CD14-positive monocyte (primary cell): ENCODE data around the gene ABCD2. TPM values are rescaled to one million over a fixed set of nuclear protein-coding genes. Genes with fewer than 3 reads are reported as not detected.

Experiments
- DNase-seq, 3 donors: peaks; one replicate each; pipeline ENCODE4 v3.0.0-alpha.2; 2011 to 2022
- H2AFZ ChIP-seq: 2 replicates; pipeline ENCODE4 v1.6.0; 2012; ENCODE audit warnings: mild to moderate bottlenecking, low read depth, low read length, inconsistent platforms; ENCODE audit not compliant: insufficient read depth, poor library complexity, severe bottlenecking
- H3K27ac ChIP-seq, 2 donors: 1 replicate in 1 of 2; 2 replicates in 1 of 2; pipeline ENCODE4 v1.5.1; 2012 to 2013; ENCODE audit warnings: low read length in 2 of 2, control low read depth in 1 of 2, inconsistent platforms in 1 of 2, low read depth in 1 of 2, mild to moderate bottlenecking in 1 of 2
- H3K27me3 ChIP-seq, 2 donors: one replicate each; pipeline versions ENCODE4 v1.6.0 to v1.6.1; 2011 to 2013; ENCODE audit warnings: low read length in 2 of 2; ENCODE audit not compliant: control insufficient read depth in 2 of 2, insufficient read depth in 2 of 2
- H3K36me3 ChIP-seq, 2 donors: replicated peaks in 1 of 2; 1 replicate in 1 of 2; 2 replicates in 1 of 2; pipeline versions ENCODE4 v1.5.1 to v1.6.1; 2012 to 2013; ENCODE audit warnings: low read length in 2 of 2, control low read depth in 1 of 2, inconsistent platforms in 1 of 2, mild to moderate bottlenecking in 1 of 2; ENCODE audit not compliant: insufficient read depth in 2 of 2, control insufficient read depth in 1 of 2
- H3K4me1 ChIP-seq, 2 donors: 1 replicate in 1 of 2; 2 replicates in 1 of 2; pipeline versions ENCODE4 v1.5.1 to v1.6.1; 2012 to 2013; ENCODE audit warnings: low read length in 2 of 2, control low read depth in 1 of 2, inconsistent platforms in 1 of 2, mild to moderate bottlenecking in 1 of 2, moderate library complexity in 1 of 2; ENCODE audit not compliant: insufficient read depth in 2 of 2, control insufficient read depth in 1 of 2
- H3K4me2 ChIP-seq: replicated peaks from 2 replicates; pipeline ENCODE3; 2012; ENCODE audit warnings: low read length, moderate library complexity, mild to moderate bottlenecking; ENCODE audit not compliant: poor library complexity, severe bottlenecking; ENCODE audit errors: extremely low read depth
- H3K4me3 ChIP-seq, 3 experiments: fragments of 200-600 bp in 1 of 3; sonication (generic) in 1 of 3; replicated peaks in 1 of 3; 1 replicate in 2 of 3; 2 replicates in 1 of 3; pipeline ENCODE4 v1.5.1; 2011 to 2013; ENCODE audit warnings: low read length in 3 of 3, mild to moderate bottlenecking in 3 of 3, control low read depth in 2 of 3, low read depth in 2 of 3, inconsistent platforms in 1 of 3, moderate library complexity in 1 of 3
- H3K79me2 ChIP-seq: 2 replicates; pipeline ENCODE4 v1.6.0; 2012; ENCODE audit warnings: mild to moderate bottlenecking, control low read depth, inconsistent platforms, low read length, moderate library complexity; ENCODE audit not compliant: insufficient read depth
- H3K9ac ChIP-seq: 2 replicates; pipeline ENCODE4 v1.6.0; 2017; ENCODE audit warnings: low read length, mild to moderate bottlenecking; ENCODE audit not compliant: insufficient read depth, poor library complexity, severe bottlenecking
- H3K9me3 ChIP-seq, 2 donors: replicated peaks in 1 of 2; 1 replicate in 1 of 2; 2 replicates in 1 of 2; pipeline versions ENCODE4 v1.5.1 to v1.6.1; 2012 to 2013; ENCODE audit warnings: low read length in 2 of 2, control low read depth in 1 of 2; ENCODE audit not compliant: control insufficient read depth in 1 of 2, insufficient read depth in 1 of 2
- H4K20me1 ChIP-seq: 2 replicates; pipeline ENCODE4 v1.6.0; 2012; ENCODE audit warnings: mild to moderate bottlenecking, low read length, control low read depth, moderate library complexity; ENCODE audit not compliant: insufficient read depth
- H3K27ac Mint-ChIP-seq, 7 donors: one replicate each; pipeline ENCODE4 v1.8.0; 2020; ENCODE audit warnings: mild to moderate bottlenecking in 7 of 7, mixed read lengths in 7 of 7, moderate library complexity in 6 of 7, inconsistent platforms in 2 of 7
- H3K27me3 Mint-ChIP-seq, 3 donors: one replicate each; pipeline ENCODE4 v1.8.0; 2021 to 2022; ENCODE audit warnings: low read depth in 3 of 3, mild to moderate bottlenecking in 3 of 3, mixed read lengths in 3 of 3, moderate library complexity in 3 of 3, inconsistent platforms in 1 of 3
- H3K36me3 Mint-ChIP-seq, 2 donors: one replicate each; pipeline ENCODE4 v1.8.0; 2020; ENCODE audit warnings: mixed read lengths in 2 of 2, inconsistent platforms in 1 of 2, mild to moderate bottlenecking in 1 of 2
- H3K4me1 Mint-ChIP-seq: one replicate; pipeline ENCODE4 v1.8.0; 2020; ENCODE audit warnings: mild to moderate bottlenecking, mixed read lengths
- H3K4me3 Mint-ChIP-seq, 2 donors: one replicate each; pipeline ENCODE4 v1.8.0; 2020; ENCODE audit warnings: mild to moderate bottlenecking in 2 of 2, mixed read lengths in 2 of 2, moderate library complexity in 1 of 2
- H3K9me3 Mint-ChIP-seq, 7 donors: one replicate each; pipeline ENCODE4 v1.8.0; 2020 to 2022; ENCODE audit warnings: mixed read lengths in 7 of 7, mild to moderate bottlenecking in 6 of 7, moderate library complexity in 6 of 7, inconsistent platforms in 2 of 7
- WGBS: methylation state at CpG from one replicate; pipeline ENCODE4 v1.1.5; 2013; ENCODE audit warnings: missing lambda C conversion rate; ENCODE audit not compliant: insufficient coverage; 5-methylcytosine and 5-hydroxymethylcytosine counted together
- intact Hi-C, 2 donors: fragments of 100-400 bp; cut with micrococcal nuclease; formaldehyde crosslinking; loops; one replicate each; pipeline versions ENCODE4 v1.15.0 to v1.15.1; 2023
- polyA plus RNA-seq, 3 donors: library from polyadenylated mRNA; depleted of rRNA in 1 of 3; unstranded in 2 of 3; stranded (reverse) in 1 of 3; fragments of 300-500 nt in 2 of 3; fragments of >200 nt in 1 of 3; fragmentation: Illumina TruSeq in 2 of 3; gene quantifications; 1 replicate in 2 of 3; 2 replicates in 1 of 3; pipeline ENCODE4 v1.2.3, GENCODE V29; 2012 to 2021
- TF ChIP-seq, protein P1 (sequence below): fragments of 200-600 bp; IDR thresholded peaks from one replicate; pipeline ENCODE4 v1.8.0; 2022; ENCODE audit warnings: antibody characterized with exemption, mild to moderate bottlenecking

ABCD2 gene
- polyA plus RNA-seq, 3 donors: not detected

DNA sequence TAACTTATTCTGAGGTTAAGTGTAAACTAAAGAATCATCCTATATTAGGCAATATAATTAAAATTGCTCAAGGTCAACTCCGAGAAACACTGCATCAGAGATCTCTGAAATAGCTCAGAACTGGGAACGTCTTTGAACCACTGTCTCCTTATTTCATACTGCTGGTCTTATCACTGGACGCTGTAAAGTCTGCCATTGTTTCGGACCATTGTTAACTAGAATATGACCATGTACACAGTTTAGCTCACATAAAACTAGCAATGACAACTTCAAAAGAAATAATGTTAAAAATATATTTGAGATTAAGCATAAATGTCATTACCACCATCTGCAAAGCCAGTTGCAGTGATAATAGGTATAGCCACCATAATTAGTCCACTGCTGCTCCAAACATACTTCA is 2.9 kb downstream of the ABCD2 start:
- Mint-ChIP-seq H3K4me1 (peaks cover 4% of the 10 kb centered on the region), H3K36me3 (no peaks in the 10 kb centered on the region), H3K9me3 (no peaks in the 10 kb centered on the region), H3K27ac (no peak overlapping the region), H3K27me3 (peaks cover 0 to 2% (median 0%) of the 10 kb centered on the region in 3 donors), H3K4me3 (no peak overlapping the region)
- Histone ChIP-seq H2AFZ (no peak overlapping the region), H3K4me3 (no peak overlapping the region), H3K36me3 (no peaks in the 10 kb centered on the region), H3K27ac (no peak overlapping the region), H3K79me2 (no peaks in the 10 kb centered on the region), H3K9ac (no peak overlapping the region), H3K27me3 (no peaks in the 10 kb centered on the region), H3K4me1 (peaks cover 14 to 16% of the 10 kb centered on the region in 2 donors), H3K9me3 (no peaks in the 10 kb centered on the region), H4K20me1 (no peaks in the 10 kb centered on the region), H3K4me2 (no peak overlapping the region)
- DNase-seq: no peak
- WGBS: no CpG with 5 or more reads among the region's 4 CpGs
- TF ChIP-seq, protein P1, sequence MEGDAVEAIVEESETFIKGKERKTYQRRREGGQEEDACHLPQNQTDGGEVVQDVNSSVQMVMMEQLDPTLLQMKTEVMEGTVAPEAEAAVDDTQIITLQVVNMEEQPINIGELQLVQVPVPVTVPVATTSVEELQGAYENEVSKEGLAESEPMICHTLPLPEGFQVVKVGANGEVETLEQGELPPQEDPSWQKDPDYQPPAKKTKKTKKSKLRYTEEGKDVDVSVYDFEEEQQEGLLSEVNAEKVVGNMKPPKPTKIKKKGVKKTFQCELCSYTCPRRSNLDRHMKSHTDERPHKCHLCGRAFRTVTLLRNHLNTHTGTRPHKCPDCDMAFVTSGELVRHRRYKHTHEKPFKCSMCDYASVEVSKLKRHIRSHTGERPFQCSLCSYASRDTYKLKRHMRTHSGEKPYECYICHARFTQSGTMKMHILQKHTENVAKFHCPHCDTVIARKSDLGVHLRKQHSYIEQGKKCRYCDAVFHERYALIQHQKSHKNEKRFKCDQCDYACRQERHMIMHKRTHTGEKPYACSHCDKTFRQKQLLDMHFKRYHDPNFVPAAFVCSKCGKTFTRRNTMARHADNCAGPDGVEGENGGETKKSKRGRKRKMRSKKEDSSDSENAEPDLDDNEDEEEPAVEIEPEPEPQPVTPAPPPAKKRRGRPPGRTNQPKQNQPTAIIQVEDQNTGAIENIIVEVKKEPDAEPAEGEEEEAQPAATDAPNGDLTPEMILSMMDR: no peak
- intact Hi-C loops: no loop called here

- WGBS: no CpG with 5 or more reads among the region's 1 CpG
- Histone ChIP-seq H3K4me2 (no peak overlapping the region), H3K4me1 (peaks cover 14 to 16% of the 10 kb centered on the region in 2 donors)
Measured at GRCh38 chr12:39616251-39616650, 3.4 kb downstream of the ABCD2 start.

More at GRCh38 chr12:39616251-39616650, 3.4 kb downstream of the ABCD2 start:
- no peak overlapping the region for H3K27ac ChIP-seq
- peaks cover 4% of the 10 kb centered on the region for H3K4me1 Mint-ChIP-seq
- H3K27me3 ChIP-seq: no peaks in the 10 kb centered on the region
- H3K27me3 Mint-ChIP-seq: peaks cover 0 to 2% (median 0%) of the 10 kb centered on the region in 3 donors
- H3K9me3 Mint-ChIP-seq: no peaks in the 10 kb centered on the region
- H3K4me3 Mint-ChIP-seq: no peak overlapping the region
- H4K20me1 ChIP-seq: no peaks in the 10 kb centered on the region
- no peak overlapping the region for H3K27ac Mint-ChIP-seq
- no peak overlapping the region for H3K4me3 ChIP-seq
- H3K36me3 ChIP-seq: no peaks in the 10 kb centered on the region
- H3K9me3 ChIP-seq: no peaks in the 10 kb centered on the region
- DNase-seq: no peak
- no peak overlapping the region for H3K9ac ChIP-seq
- H3K36me3 Mint-ChIP-seq: no peaks in the 10 kb centered on the region
- intact Hi-C loops: no loop called here
- H2AFZ ChIP-seq: no peak overlapping the region
- no peaks in the 10 kb centered on the region for H3K79me2 ChIP-seq
- TF ChIP-seq, protein P1: no peak
